Nephron (organoid): ENCODE measurements around the gene EVX2.

Source experiments
- H3K27ac Mint-ChIP-seq, 3 experiments: 2 replicates each; pipeline ENCODE4 v1.8.0; 2020; ENCODE audit warnings: mixed read lengths in 3 of 3, mild to moderate bottlenecking in 2 of 3, moderate library complexity in 1 of 3
- H3K27me3 Mint-ChIP-seq: 2 replicates; pipeline ENCODE4 v1.8.0; 2021; ENCODE audit warnings: low read depth, mild to moderate bottlenecking, moderate library complexity, mixed read lengths
- H3K36me3 Mint-ChIP-seq: 2 replicates; pipeline ENCODE4 v1.8.0; 2020; ENCODE audit warnings: low read depth, mixed read lengths
- H3K4me1 Mint-ChIP-seq: 2 replicates; pipeline ENCODE4 v1.8.0; 2020; ENCODE audit warnings: mixed read lengths
- H3K4me3 Mint-ChIP-seq, 3 experiments: 2 replicates each; pipeline ENCODE4 v1.8.0; 2020; ENCODE audit warnings: mild to moderate bottlenecking in 3 of 3, mixed read lengths in 3 of 3, moderate library complexity in 2 of 3
- H3K9me3 Mint-ChIP-seq: 2 replicates; pipeline ENCODE4 v1.8.0; 2020; ENCODE audit warnings: mixed read lengths
- CTCF ChIP-seq, 3 experiments: fragments of 200-600 bp; sonication (generic); IDR thresholded peaks; one replicate each; pipeline ENCODE4 v1.5.0; 2021; ENCODE audit warnings: antibody characterized with exemption in 3 of 3; ENCODE audit not compliant: unreplicated experiment in 3 of 3

EVX2 gene

GRCh38 chr2:176089843-176090395, 6.2 kb upstream of the EVX2 start:
- no peak overlapping the region for H3K27ac Mint-ChIP-seq
- H3K36me3 Mint-ChIP-seq: no peaks in the 10 kb centered on the region
- TF ChIP-seq CTCF (IDR thresholded peaks at IDR 0.05; ENCODE audit: unreplicated experiment in 3 of 3): no peak
- H3K27me3 Mint-ChIP-seq: peaks cover 96% of the 10 kb centered on the region
- H3K4me1 Mint-ChIP-seq: peaks cover 22% of the 10 kb centered on the region
- no peak overlapping the region for H3K4me3 Mint-ChIP-seq
- H3K9me3 Mint-ChIP-seq: peaks cover 3% of the 10 kb centered on the region

- H3K27me3 Mint-ChIP-seq: peaks cover 96% of the 10 kb centered on the region
- peaks cover 29% of the 10 kb centered on the region for H3K4me1 Mint-ChIP-seq
- H3K9me3 Mint-ChIP-seq: peaks cover 3% of the 10 kb centered on the region
- H3K27ac Mint-ChIP-seq: no peak overlapping the region
- TF ChIP-seq CTCF (IDR thresholded peaks at IDR 0.05; ENCODE audit: unreplicated experiment in 3 of 3): no peak
- H3K4me3 Mint-ChIP-seq: no peak overlapping the region
- H3K36me3 Mint-ChIP-seq: no peaks in the 10 kb centered on the region
Observed at GRCh38 chr2:176088937-176089842, 5.4 kb upstream of the EVX2 start.

- H3K27ac Mint-ChIP-seq: no peak overlapping the region
- H3K4me3 Mint-ChIP-seq: peak overlapping the region; percentile 81 to 84 (median 84)
- H3K9me3 Mint-ChIP-seq: peaks cover 3% of the 10 kb centered on the region
- TF ChIP-seq CTCF (IDR thresholded peaks at IDR 0.05; ENCODE audit: unreplicated experiment in 3 of 3): peak; percentile 80 to 85 (median 81)
- H3K36me3 Mint-ChIP-seq: no peaks in the 10 kb centered on the region
- peaks cover 96% of the 10 kb centered on the region for H3K27me3 Mint-ChIP-seq
- H3K4me1 Mint-ChIP-seq: peaks cover 29% of the 10 kb centered on the region
Observed at GRCh38 chr2:176088048-176088936, 4.5 kb upstream of the EVX2 start.

GRCh38 chr2:176087330-176088047, 3.7 kb upstream of the EVX2 start:
- H3K36me3 Mint-ChIP-seq: no peaks in the 10 kb centered on the region
- H3K9me3 Mint-ChIP-seq: peaks cover 3% of the 10 kb centered on the region
- peaks cover 99% of the 10 kb centered on the region for H3K27me3 Mint-ChIP-seq
- no peak for TF ChIP-seq CTCF (IDR thresholded peaks at IDR 0.05; ENCODE audit: unreplicated experiment in 3 of 3)
- peaks cover 35% of the 10 kb centered on the region for H3K4me1 Mint-ChIP-seq
- H3K27ac Mint-ChIP-seq: no peak overlapping the region
- H3K4me3 Mint-ChIP-seq: peak overlapping the region; percentile 81 to 84 (median 84)

- no peaks in the 10 kb centered on the region for H3K36me3 Mint-ChIP-seq
- H3K27me3 Mint-ChIP-seq: peaks cover 100% of the 10 kb centered on the region
- H3K4me1 Mint-ChIP-seq: peaks cover 34% of the 10 kb centered on the region
- no peak overlapping the region for H3K27ac Mint-ChIP-seq
- peak overlapping the region; percentile 17 to 43 (median 25) for H3K4me3 Mint-ChIP-seq
- peak; percentile 62 to 68 (median 64) for TF ChIP-seq CTCF (IDR thresholded peaks at IDR 0.05; ENCODE audit: unreplicated experiment in 3 of 3)
- peaks cover 4% of the 10 kb centered on the region for H3K9me3 Mint-ChIP-seq
Observed at GRCh38 chr2:176085861-176086771, 2.4 kb upstream of the EVX2 start.
